Activated T-helper 1 cell treated with anti-CD3 and anti-CD28 coated beads, Interleukin-2, amount 50 U/mL, for 16 hours (primary cell): ENCODE results near the gene MED13L.

Source experiments
- DNase-seq, 2 donors: peaks; one replicate each; pipeline ENCODE4 v3.0.0-alpha.2; 2020; ENCODE audit warnings: low read depth in 1 of 2, low spot score in 1 of 2

MED13L gene

GRCh38 chr12:115920395-115921183, 356.9 kb downstream of the MED13L start:
- DNase-seq: no peak

DNA sequence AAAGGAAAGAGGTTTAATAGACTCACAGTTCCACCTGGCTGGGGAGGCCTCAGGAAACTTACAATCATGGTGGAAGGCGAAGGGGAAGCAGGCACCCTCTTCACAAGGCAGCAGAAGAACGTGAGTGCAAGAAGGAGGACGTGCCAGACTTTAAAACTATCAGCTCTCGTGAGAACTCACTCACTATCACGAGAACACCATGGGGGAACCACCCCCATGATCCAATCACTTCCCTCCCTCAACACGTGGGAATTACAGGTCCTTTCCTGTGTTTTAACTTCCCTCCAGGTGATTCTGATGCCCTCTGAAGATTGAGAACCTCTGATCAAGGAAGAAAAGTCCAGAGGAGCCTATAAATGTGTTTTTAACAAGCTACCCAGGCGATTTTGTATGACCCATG, 358.7 kb downstream of the MED13L start:
- no peak for DNase-seq

- peak; percentile 55 to 71 for DNase-seq
Observed at GRCh38 chr12:115916910-115917668, 360.4 kb downstream of the MED13L start.

DNA sequence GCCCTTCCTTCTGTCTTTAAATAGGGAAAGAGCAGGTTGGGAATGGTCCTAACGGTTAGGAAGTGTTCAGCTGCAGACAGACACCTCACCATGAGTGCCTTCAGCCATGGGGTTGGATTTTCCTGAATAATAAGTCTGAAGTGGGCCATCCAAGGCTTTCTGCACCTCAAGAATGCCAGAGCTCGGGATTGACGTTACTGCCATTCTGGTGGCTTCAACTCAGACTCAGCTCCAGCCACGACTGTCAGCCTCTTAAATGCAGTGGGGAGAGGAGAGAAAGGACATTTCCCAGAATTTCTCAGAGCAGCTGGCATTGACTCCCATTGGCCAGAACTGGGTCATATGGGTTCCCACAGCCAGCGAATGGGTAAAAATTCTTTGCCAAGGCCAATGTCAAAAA, 363.4 kb downstream of the MED13L start:
- DNase-seq: no peak

DNA sequence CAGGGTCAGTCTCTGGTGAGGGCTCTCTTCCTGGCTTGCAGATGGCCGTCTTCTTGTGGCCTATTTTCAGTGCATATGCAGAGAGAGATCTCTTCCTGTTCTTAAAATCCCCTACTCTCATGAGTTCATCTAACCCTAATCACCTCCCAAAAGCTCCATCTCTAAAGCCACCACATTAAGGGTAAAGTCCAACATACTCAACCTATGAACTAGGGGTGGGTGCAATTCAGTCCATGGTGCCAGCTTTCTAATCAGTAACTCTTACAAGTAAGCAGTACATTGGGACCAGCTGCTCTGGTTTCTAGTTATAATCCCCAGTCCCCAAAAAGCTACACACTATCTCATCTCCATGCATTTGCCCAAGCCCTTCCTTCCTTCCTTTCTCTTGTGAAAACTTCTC, 365.1 kb downstream of the MED13L start:
- DNase-seq: no peak

DNA sequence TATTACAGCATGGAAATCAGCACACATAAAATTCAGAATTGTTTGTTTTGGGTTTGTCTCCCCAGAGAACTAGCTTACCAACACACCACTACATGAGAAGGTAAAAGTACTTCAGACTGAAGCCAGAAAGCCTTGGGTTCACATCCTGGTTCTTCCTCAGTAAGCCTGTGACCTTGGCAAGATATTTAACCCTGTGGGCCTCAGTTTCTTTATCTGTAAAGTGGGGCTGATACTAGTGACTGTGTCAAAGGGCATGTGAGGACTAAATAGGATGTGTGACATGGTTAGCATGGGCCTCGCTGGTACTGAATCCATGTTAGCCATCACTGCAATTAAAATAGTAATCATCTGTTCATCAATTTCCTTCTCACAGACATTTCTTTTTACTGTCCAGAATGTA, 366.1 kb downstream of the MED13L start:
- DNase-seq: no peak

DNA sequence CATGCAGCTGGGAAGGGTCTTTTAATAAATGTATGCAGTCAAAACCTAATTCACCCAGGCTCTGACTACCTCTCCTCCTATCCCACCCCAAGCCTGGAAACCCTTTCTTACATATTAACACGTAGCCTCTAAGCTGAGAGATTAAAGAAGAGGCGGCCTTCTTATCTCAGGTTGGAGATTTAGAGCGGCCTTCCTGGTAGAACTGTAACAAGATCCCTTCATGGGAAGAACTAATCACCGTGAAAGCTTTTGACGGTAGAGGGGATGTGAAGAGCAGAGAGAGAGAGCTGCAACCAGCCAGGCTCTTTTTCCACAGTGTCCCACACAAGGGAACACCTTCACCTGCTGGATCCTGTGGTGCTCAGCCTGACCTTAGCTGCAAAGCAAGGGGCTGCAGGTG, 367.4 kb downstream of the MED13L start:
- DNase-seq: no peak
